Fibroblast of upper back skin (primary cell): ENCODE data around the gene ATMIN.

ENCODE experiments used
- DNase-seq: peaks from one replicate; pipeline ENCODE4 v3.0.0-alpha.2; 2013

ATMIN gene

GRCh38 chr16:81006813-81007695, 28.6 kb upstream of the ATMIN start, which contains the start of the genes CENPN and CMC2:
TSS of gene CENPN (plus strand) at chr16:81007214. CDS start at chr16:81011940, 4,726 bp downstream.
TSS of gene CMC2 (minus strand) at chr16:81006885. CDS start at chr16:80997394, 9,491 bp downstream.
- DNase-seq: peak; percentile 99

- no peak for DNase-seq
Measured at GRCh38 chr16:81008505-81008789, 27.2 kb upstream of the ATMIN start.

- DNase-seq: no peak
Measured at GRCh38 chr16:81012974-81013373, 22.7 kb upstream of the ATMIN start.

- DNase-seq: no peak
Measured at GRCh38 chr16:81014672-81015071, 21.0 kb upstream of the ATMIN start.

- DNase-seq: no peak
Measured at GRCh38 chr16:81018496-81018895, 17.1 kb upstream of the ATMIN start.

- DNase-seq: no peak
Measured at GRCh38 chr16:81026429-81026828, 9.2 kb upstream of the ATMIN start.

GRCh38 chr16:81029930-81030604, 5.6 kb upstream of the ATMIN start:
- DNase-seq: no peak

- DNase-seq: peak; percentile 14
Measured at GRCh38 chr16:81035975-81036750, 521 bp downstream of the ATMIN start.

GRCh38 chr16:81036751-81037350, 1.2 kb downstream of the ATMIN start:
- no peak for DNase-seq

GRCh38 chr16:81040131-81040530, 4.5 kb downstream of the ATMIN start:
- no peak for DNase-seq

GRCh38 chr16:81040842-81041241, 5.2 kb downstream of the ATMIN start:
- DNase-seq: peak; percentile 65

- DNase-seq: no peak
Measured at GRCh38 chr16:81041696-81042095, 6.1 kb downstream of the ATMIN start.

- DNase-seq: no peak
Measured at GRCh38 chr16:81042821-81043220, 7.2 kb downstream of the ATMIN start.

- DNase-seq: no peak
Measured at GRCh38 chr16:81053761-81054160, 18.1 kb downstream of the ATMIN start.

- DNase-seq: no peak
Measured at GRCh38 chr16:81060576-81061306, 25.1 kb downstream of the ATMIN start.

- no peak for DNase-seq
Measured at GRCh38 chr16:81061307-81061640, 25.6 kb downstream of the ATMIN start.

- DNase-seq: no peak
Measured at GRCh38 chr16:81061871-81062608, 26.4 kb downstream of the ATMIN start.

GRCh38 chr16:81066681-81067080, 31.0 kb downstream of the ATMIN start:
- DNase-seq: no peak

- DNase-seq: no peak
Measured at GRCh38 chr16:81067166-81067565, 31.5 kb downstream of the ATMIN start.

- DNase-seq: no peak
Measured at GRCh38 chr16:81069063-81069462, 33.4 kb downstream of the ATMIN start.

- DNase-seq: no peak
Measured at GRCh38 chr16:81070979-81071378, 35.3 kb downstream of the ATMIN start.

GRCh38 chr16:81071805-81072204, 36.2 kb downstream of the ATMIN start:
- no peak for DNase-seq
